ENCODE data around the gene ATXN7.

ATXN7 gene

GRCh38 chr3:63909431-63909830, 45.8 kb downstream of the ATXN7 start:
- FAIRE-seq, result no peak

DNA sequence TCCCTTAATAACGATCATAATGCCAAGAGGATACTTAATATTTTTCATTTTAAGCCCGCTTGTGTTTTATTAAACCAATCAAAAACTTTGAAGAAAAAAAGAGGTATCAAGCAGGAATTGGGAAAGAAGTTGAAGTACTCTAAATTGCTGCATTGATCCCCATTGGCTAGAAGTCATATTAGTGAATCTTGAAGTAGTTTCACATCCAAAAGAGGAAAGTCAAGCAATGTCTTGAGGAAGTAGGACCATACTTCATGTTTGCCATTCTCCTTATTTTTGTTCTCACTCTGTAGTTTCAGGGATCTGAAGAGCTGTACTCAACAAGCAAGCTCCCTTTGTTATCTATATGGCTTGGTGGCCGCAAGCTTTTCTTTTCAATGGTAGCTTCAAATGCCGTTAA, 46.3 kb downstream of the ATXN7 start:
- FAIRE-seq, result peak; percentile 17

DNA sequence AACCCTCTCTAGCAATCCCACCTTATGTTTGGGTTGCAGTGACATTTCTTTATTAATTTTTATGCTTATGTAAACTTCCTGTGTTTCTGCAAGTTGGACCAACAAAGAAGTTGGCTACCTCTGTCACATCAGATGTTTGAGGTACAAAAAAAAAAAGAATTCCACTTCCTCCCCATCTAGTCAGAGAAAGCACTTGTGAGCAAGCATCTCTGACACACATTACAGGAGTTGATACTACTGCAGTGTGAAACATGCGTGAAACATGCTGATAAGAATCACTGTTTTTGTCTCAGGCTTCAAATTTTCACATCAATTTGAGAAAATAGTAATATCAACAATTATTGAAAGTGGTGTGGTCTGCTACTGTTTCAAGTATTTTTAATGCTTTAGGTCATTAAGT, 47.2 kb downstream of the ATXN7 start:
- peak; percentile 55 for FAIRE-seq

GRCh38 chr3:63911509-63911872, 47.8 kb downstream of the ATXN7 start:
- no peak for FAIRE-seq

DNA sequence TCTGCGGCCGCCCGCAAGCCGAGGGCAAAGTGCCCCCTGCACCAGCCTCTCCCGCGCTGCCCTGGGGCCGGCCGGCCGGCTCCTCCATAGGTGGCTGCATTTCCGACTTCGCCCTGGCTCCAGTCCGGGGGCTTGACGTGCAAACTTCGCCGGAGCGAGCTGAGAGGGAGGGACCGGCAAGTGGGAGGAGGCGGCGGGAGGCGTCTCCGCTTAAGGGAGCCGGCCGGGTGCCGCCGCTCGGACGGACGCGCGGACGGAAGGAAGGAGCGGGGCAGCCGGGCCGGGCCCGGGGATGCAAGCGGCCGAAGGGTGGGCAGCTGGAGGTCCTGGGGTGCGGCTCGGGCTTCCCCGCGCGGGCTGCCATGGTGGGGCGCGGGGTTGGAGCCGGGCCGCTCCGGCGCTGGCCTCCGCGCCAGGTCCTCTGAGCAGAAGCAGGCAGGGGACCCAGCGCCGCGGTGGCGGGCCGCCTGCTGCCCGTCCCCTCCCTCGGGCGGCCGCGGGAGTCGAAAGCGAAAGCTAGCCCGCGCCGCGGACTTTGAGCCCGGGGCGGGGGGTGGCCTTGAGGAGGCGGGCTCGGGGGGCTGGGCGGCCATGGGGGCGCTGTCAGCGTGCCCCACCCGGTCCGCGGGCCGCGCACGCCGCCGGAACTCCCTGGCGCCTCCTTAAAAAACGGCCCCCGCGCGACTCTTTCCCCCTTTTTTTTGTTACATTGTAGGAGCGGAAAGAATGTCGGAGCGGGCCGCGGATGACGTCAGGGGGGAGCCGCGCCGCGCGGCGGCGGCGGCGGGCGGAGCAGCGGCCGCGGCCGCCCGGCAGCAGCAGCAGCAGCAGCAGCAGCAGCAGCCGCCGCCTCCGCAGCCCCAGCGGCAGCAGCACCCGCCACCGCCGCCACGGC, 48.5 kb downstream of the ATXN7 start, which contains the start of gene SCAANT1:
Gene SCAANT1 (minus strand): TSS at position 511 of the 895 bp plus-strand sequence.
- FAIRE-seq, result no peak

GRCh38 chr3:63912768-63913588, 49.3 kb downstream of the ATXN7 start:
- no peak for FAIRE-seq

DNA sequence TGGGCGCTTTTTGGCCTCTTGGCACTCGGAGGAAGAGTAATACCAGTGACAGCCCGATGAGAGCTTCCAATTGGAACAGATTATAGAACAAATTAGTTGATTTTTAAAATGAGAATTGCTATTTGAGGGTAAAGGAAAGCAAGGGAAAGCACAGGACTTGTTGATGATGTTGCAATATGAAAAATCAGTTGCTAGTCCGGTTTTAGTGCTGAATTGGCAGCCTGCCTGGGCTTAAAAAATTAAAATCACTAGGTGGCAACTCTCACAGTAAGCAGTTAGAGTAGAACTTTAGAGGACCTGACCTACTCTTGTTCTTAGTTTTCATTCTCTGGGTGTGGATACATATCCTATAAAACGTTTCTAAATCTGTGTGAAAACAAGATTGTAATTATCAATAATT, 50.6 kb downstream of the ATXN7 start:
- no peak for FAIRE-seq

DNA sequence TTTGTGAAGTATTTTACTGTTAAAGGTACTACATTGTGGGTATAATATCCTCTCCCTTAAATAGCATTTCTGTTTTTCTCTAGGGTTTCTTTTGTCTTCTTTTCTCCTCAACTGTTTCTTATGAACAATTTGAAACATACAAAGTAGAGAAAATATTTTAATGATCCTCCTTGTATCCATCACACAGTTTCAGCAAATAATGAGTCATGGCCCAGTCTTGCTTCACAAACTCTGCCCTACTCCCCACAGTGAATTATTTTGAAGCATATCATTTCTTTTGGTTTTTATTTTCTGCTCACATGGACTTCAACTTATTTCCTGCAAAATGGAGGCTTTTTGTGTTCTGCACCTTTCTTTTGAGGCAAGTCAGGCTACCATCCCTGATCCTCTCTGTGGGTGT, 54.7 kb downstream of the ATXN7 start:
- no peak for FAIRE-seq

DNA sequence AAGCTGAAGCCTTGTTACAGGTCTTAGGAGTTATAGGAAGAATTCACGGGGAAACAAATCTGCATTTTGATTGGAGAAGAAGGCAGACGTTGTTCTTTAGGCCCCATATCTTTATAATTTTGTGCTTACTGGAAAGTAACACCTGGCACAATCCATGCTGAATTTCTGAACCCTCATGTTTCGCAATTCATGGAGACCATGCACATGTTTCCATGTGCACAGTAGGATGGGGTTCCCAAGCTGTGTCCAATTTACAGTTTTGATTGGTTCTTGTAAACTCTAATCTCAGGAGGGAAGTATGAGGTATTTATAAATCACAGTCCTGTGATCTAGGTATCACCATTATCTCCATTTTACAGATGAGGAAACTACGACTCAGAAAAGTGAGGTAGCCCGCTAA, 56.3 kb downstream of the ATXN7 start:
- FAIRE-seq, result no peak

- FAIRE-seq, result no peak
These were observed 58.2 kb downstream of the ATXN7 start for GRCh38 chr3:63921741-63922482.

- no peak for FAIRE-seq
These were observed 59.0 kb downstream of the ATXN7 start for GRCh38 chr3:63922491-63923199.

DNA sequence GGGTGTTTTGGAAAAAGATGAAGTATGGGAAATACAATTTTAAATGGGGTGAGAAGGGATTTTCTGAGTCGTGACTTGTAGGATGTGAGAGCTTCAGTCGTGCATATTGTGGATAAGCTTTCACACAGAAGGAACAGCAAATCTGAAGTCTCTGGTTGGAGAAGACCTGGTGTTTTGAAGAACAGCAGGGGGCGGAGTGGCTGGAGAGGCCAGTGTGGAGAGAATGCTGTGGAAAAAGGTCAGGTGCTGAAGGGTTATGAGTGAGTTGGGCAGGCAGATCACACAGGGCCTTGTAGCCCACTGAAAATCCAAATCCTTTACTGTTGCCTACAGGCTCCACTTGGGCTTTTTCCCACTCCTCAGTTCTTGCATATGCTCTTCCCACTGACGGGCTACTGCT, 62.6 kb downstream of the ATXN7 start:
- no peak for FAIRE-seq

DNA sequence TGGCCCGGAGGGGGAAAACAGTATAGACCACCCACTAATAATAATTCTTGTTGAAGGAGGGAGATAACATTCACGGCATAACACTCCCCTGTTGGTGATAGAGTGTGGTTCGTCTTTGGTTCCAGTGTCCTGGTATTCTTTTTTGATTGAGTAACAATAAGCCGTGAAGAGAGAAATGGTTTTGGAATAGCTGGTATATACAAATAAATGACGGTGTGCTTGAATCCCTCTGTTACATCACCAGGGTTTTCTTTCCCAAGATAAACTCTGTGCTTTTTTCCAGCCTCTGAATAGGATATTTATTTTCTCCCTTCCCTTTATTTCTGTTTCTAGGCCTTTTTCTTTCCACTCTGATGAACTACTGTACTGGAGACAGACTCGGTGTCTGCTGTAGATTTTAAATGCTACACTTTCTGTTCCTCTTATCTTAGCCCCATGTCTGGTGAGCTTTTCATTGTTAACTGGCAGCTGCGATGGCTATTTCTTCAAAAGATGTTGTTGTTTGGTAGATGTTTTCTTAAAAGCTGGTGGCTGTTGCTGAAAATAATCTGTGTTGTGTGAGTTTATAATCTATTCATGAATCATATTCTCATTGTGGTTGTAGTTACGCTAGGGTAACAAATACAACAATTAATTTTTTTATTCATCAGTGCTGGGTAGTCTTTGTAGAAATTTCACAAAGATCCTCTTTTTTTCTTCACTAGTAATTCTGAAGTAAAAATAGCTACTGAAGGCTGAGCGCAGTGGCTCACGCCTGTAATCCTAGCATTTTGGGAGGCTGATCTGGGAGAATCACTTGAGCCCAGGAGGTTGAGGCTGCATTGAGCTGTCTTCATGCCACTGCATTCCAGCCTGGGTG, 64.0 kb downstream of the ATXN7 start:
- FAIRE-seq, result no peak

GRCh38 chr3:63931290-63931689, 67.6 kb downstream of the ATXN7 start:
- no peak for FAIRE-seq

GRCh38 chr3:63932509-63933212, 69.0 kb downstream of the ATXN7 start:
- FAIRE-seq, result no peak

GRCh38 chr3:63933459-63933858, 69.8 kb downstream of the ATXN7 start:
- FAIRE-seq, result no peak

DNA sequence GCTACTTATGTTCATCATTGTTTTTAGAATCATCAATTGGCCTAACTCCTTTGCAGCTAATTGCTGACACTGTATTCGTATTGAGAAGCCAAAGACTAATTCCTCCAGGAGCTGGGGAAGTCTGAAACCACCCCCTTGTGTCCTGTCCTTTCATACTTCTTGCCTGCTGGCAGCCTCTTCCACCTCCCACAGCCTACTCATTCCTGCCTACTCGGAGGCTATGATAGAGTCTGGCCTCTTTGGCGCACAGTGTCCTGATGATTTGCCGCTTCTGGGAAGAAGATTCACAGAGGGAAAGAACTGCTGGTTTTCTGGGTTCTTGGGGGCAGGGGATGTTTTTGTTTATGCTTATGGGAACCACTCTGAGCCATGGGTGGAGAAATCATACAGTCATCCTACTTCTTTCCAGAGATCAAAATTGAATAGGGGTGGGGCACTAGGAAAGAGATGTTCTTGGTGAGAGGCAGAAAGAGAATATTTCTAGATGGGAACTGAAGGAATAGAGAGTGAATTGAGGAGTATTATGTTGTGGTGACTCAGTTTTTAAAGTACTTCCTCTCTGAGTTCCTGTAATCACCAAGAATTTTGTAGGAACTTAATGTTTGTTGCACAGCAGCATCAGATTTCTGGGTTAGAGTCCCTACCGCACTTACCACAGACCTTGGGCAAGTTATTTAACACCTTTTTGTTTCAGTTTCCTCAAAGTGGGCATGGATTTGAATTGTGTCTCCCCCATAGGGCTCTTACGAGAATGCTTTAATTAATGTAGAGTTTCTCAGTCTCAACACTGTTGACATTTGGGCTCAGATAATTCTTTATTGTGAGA, 70.6 kb downstream of the ATXN7 start:
- no peak for FAIRE-seq

DNA sequence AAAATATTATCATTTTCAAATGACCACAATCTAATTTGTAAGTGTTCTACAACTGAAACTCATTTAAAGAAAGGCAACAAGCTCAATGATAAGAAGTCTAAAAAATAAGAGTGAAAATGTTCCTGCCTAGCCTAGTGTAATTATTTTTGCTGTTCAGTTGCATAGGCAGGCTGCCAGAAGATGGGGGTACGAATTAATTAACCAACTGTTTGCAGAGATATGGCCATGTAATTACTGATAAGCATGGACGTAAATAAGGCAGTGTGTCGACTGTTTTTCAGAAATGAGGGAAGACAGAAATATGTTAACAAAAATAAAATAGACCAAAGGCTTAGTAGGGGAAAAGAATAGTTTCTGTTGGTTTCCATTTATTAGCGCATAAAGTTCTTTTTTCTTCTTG, 73.3 kb downstream of the ATXN7 start:
- FAIRE-seq, result no peak

GRCh38 chr3:63937661-63938651, 74.3 kb downstream of the ATXN7 start:
- FAIRE-seq, result no peak

All from islet of Langerhans (tissue), 1 donor.